OCI-LY7 (cell line): Measurements from ENCODE around the gene KCNG4. TPM values are rescaled to one million over a fixed set of nuclear protein-coding genes. Genes with fewer than 3 reads are reported as not detected.

Experiments
- BruUV-seq: library from RNA; stranded (reverse); fragments of 400-500 nt; replicated peaks from 2 replicates; lab custom pipeline; 2021; lab: Mats Ljungman, UMichigan
- CTCF ChIA-PET: fragments of 300-600 bp; sonication (Branson Sonifier 250); formaldehyde crosslinking; loops from one replicate; lab custom pipeline; 2022; ENCODE audit warnings: antibody characterized with exemption; ENCODE audit not compliant: unreplicated experiment; lab: Charles Lee
- POLR2A ChIA-PET: fragments of 300-600 bp; sonication (Branson Sonifier 250); formaldehyde crosslinking; loops from one replicate; lab custom pipeline; 2022; ENCODE audit warnings: antibody characterized with exemption; lab: Charles Lee
- DNase-seq: peaks from one replicate; pipeline ENCODE4 v3.0.0-alpha.2; 2015; ENCODE audit warnings: low spot score
- H2AFZ ChIP-seq: fragments of 200-600 bp; sonication (generic), shearing (Covaris generic); 2 replicates; pipeline ENCODE4 v1.6.1; 2014; ENCODE audit warnings: mild to moderate bottlenecking, antibody characterized with exemption, low read length, moderate library complexity
- H3K27ac ChIP-seq: fragments of 200-600 bp; sonication (generic); 2 replicates; pipeline ENCODE4 v1.5.1; 2014; ENCODE audit warnings: mixed run types, low read depth, mild to moderate bottlenecking, moderate library complexity, low read length, inconsistent platforms; ENCODE audit not compliant: poor library complexity, severe bottlenecking
- H3K36me3 ChIP-seq: fragments of 200-600 bp; sonication (generic); 2 replicates; pipeline ENCODE4 v1.6.1; 2014; ENCODE audit warnings: mild to moderate bottlenecking, antibody characterized with exemption, low read length, moderate library complexity, mixed read lengths; ENCODE audit not compliant: insufficient read depth
- H3K4me1 ChIP-seq: fragments of 200-600 bp; sonication (generic); 2 replicates; pipeline ENCODE4 v1.5.1; 2014; ENCODE audit warnings: mild to moderate bottlenecking, low read length; ENCODE audit not compliant: insufficient read depth, poor library complexity, severe bottlenecking
- H3K4me2 ChIP-seq: fragments of 200-600 bp; sonication (generic); 2 replicates; pipeline ENCODE4 v1.6.1; 2014; ENCODE audit warnings: mild to moderate bottlenecking, low read length
- H3K4me3 ChIP-seq: fragments of 200-600 bp; sonication (generic); 2 replicates; pipeline ENCODE4 v1.5.1; 2014; ENCODE audit warnings: mild to moderate bottlenecking, low read depth, low read length; ENCODE audit not compliant: poor library complexity, severe bottlenecking
- H3K79me2 ChIP-seq: fragments of 200-600 bp; sonication (generic); 2 replicates; pipeline ENCODE4 v1.6.1; 2016; ENCODE audit warnings: low read depth, mild to moderate bottlenecking, low read length, moderate library complexity, mixed read lengths; ENCODE audit not compliant: insufficient read depth
- H3K9me2 ChIP-seq: fragments of 200-600 bp; sonication (generic); 2 replicates; pipeline ENCODE4 v1.6.1; 2016; ENCODE audit warnings: mild to moderate bottlenecking, low read length, mixed read lengths; ENCODE audit not compliant: insufficient read depth
- H3K9me3 ChIP-seq: fragments of 200-600 bp; sonication (generic); 2 replicates; pipeline ENCODE4 v1.6.1; 2014; ENCODE audit warnings: mild to moderate bottlenecking, mixed run types, low read length, mixed read lengths
- H4K20me1 ChIP-seq: fragments of 200-600 bp; sonication (generic); 2 replicates; pipeline ENCODE4 v1.6.1; 2014; ENCODE audit warnings: mild to moderate bottlenecking, antibody characterized with exemption, low read length, moderate library complexity, mixed read lengths; ENCODE audit not compliant: insufficient read depth
- CTCF ChIP-seq: fragments of 200-600 bp; sonication (generic); conservative IDR thresholded peaks from 2 replicates; pipeline ENCODE4 v1.5.1; 2014; ENCODE audit warnings: mild to moderate bottlenecking, antibody characterized with exemption, low read length, moderate library complexity, mixed read lengths
- EZH2phosphoT487 ChIP-seq: fragments of 200-600 bp; sonication (generic); IDR thresholded peaks from 2 replicates; pipeline ENCODE4 v1.6.1; 2018; ENCODE audit warnings: low read depth, borderline replicate concordance, mild to moderate bottlenecking, mixed run types, antibody characterized with exemption, low read length, moderate library complexity, mixed read lengths
- intact Hi-C: fragments of 100-400 bp; cut with micrococcal nuclease; formaldehyde crosslinking; loops from one replicate; pipeline ENCODE4 v1.10.0; 2022; ENCODE audit not compliant: unreplicated experiment
- total RNA-seq, 2 experiments: library from RNA; depleted of rRNA in 1 of 2; stranded (reverse); fragments of >200 nt in 1 of 2; shearing (Covaris generic) in 1 of 2; gene quantifications; 2 replicates each; pipeline ENCODE4 v1.2.3, GENCODE V29; 2014 to 2022

The KCNG4 gene
- total RNA-seq, 2 experiments from 2014 or later, result not detected

DNA sequence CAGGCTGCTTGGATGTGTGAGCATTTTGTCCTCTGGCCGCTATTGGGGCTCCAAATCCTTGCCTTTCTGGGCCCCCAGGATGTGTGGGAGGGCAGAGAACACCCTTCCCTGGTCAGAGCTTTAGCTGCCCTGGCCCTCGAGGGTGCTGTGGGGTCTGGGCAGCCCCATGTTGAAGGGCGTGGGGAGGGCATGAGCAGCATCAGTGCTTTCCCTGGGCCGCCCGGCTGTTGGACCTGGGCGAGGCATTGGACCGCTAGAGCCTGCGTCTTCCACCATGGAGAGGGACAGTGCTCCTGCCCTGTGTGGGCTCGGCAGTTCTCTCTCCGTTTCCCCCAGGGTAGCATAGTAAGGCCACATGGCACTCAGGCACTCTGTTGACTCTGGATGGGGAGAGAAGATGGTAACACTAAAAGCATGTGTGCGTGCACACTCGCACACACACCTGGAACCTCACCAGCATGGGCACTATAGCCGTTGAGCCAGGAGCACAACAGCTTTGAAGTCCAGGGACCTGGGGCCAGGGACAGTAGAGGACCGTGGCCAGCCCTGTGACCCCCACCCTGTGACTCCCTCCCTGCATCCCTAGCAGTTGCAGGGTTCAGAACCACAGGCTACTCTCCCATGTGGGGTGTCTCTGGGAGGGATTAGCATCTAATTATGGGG lies 42.2 kb downstream of the KCNG4 start:
- Histone ChIP-seq H3K4me1 (no peaks in the 10 kb centered on the region), H3K9me3 (no peaks in the 10 kb centered on the region), H3K27ac (no peak overlapping the region), H3K4me3 (no peak overlapping the region), H3K79me2 (no peaks in the 10 kb centered on the region), H4K20me1 (no peaks in the 10 kb centered on the region), H2AFZ (no peak overlapping the region), H3K9me2 (no peaks in the 10 kb centered on the region), H3K4me2 (no peak overlapping the region), H3K36me3 (no peaks in the 10 kb centered on the region)
- ChIA-PET CTCF (no interaction called here), POLR2A (no interaction called here)
- DNase-seq, result no peak
- no peak for TF ChIP-seq EZH2phosphoT487
- no peak for TF ChIP-seq CTCF
- intact Hi-C loops, result no loop called here
- no TSS peak for BruUV-seq

DNA sequence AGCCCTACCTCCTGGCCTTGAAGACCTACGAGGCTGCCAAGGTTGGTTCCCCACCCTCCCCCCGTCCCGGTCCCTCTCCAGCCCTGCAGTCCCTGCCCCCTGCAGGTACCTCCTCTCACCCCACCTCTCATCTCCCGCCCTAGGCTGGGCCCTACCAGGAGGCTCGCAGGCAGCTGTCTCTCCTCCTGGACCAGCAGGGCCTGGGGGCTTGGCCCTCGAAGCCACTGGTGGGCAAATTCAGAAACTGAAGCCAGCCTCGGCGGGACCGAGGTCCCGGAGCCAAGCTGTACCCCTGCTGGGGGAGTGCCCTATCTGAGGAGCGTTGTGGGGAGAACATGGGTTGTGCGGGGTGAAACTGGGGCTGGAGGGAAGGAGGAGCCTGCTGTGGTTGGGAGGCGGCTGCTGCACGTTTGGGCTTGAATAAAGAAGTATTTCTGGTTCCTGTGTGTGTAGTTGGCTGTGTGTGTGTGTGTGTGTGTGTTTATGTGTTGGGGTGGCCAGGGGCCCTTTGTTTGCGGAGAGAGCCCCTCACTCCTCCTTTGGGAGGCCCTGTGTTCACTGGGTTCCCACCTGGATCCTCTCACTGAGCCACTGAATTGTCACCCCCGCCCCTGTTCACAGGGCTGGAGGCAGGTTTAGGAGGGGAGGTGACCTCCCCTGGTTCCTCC lies 43.0 kb downstream of the KCNG4 start:
- no TSS peak for BruUV-seq
- H3K4me3 ChIP-seq, result no peak overlapping the region
- H3K4me2 ChIP-seq, result no peak overlapping the region
- H3K9me2 ChIP-seq, result no peaks in the 10 kb centered on the region
- no peaks in the 10 kb centered on the region for H3K36me3 ChIP-seq
- H3K4me1 ChIP-seq, result no peaks in the 10 kb centered on the region
- POLR2A ChIA-PET, result no interaction called here
- no peak overlapping the region for H2AFZ ChIP-seq
- DNase-seq, result no peak
- H4K20me1 ChIP-seq, result no peaks in the 10 kb centered on the region
- intact Hi-C loops, result no loop called here
- no peak overlapping the region for H3K27ac ChIP-seq
- CTCF ChIA-PET, result no interaction called here
- H3K9me3 ChIP-seq, result no peaks in the 10 kb centered on the region
- no peaks in the 10 kb centered on the region for H3K79me2 ChIP-seq
- TF ChIP-seq EZH2phosphoT487, result no peak
- TF ChIP-seq CTCF, result no peak

DNA sequence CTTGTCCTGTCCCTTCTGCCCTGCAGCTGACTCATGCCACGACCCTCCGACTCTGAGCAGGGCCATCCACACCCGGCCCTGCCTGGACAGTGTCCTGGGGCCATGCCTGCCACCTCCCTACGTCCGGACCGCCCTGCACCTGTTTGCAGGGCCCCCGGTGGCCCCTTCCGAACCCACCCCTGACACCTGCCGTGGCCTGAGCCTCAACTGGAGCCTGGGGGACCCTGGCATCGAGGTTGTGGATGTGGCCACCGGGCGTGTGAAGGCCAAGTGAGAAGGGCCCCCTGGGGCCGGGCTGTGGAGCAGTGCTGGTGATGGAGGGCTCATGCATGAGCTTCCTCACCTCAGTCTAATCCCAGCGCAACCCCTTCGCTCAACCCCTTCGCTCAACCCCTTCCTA lies 43.7 kb downstream of the KCNG4 start:
- H3K9me2 ChIP-seq, result no peaks in the 10 kb centered on the region
- H3K9me3 ChIP-seq, result no peaks in the 10 kb centered on the region
- no peak overlapping the region for H3K4me3 ChIP-seq
- TF ChIP-seq EZH2phosphoT487 (no peak), CTCF (no peak)
- no peaks in the 10 kb centered on the region for H3K4me1 ChIP-seq
- no peak overlapping the region for H3K27ac ChIP-seq
- no peak for DNase-seq
- H3K4me2 ChIP-seq, result no peak overlapping the region
- H2AFZ ChIP-seq, result no peak overlapping the region
- H3K36me3 ChIP-seq, result no peaks in the 10 kb centered on the region
- no peaks in the 10 kb centered on the region for H4K20me1 ChIP-seq
- ChIA-PET CTCF (no interaction called here), POLR2A (no interaction called here)
- no peaks in the 10 kb centered on the region for H3K79me2 ChIP-seq
- intact Hi-C loops, result no loop called here
- no TSS peak for BruUV-seq
